ENCODE data around the gene MROH2B. TPM values are rescaled to one million over a fixed set of nuclear protein-coding genes. Genes with fewer than 3 reads are reported as not detected.

MROH2B gene
- total and polyA plus RNA-seq, 7 experiments from 2014 or later: not detected

- intact Hi-C loops (cut with micrococcal nuclease): no loop called here
- CTCF ChIA-PET: no interaction called here
These were observed 71.2 kb downstream of the MROH2B start for GRCh38 chr5:40999966-41000365.

DNA sequence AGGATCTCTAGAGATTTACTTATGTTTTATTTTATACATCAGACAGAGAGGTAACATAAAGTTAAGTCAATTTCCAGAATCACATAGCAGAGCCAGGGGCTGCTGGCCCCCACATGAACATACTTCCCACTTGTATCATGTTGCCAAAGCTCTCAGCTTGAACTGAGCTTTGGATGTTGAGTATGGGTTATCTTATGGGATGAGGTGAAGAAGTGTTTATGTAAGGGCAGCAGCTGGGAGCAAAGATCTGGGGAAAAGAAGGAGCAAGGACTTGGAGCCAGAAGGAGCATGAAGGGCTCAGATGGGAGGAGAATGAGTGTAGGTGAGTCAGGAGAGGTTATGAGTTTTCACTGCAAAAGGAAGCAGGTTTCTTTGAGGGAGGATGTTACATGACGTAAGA lies 72.0 kb downstream of the MROH2B start:
- CTCF ChIA-PET: no interaction called here
- POLR2A ChIA-PET: no interaction called here
- intact Hi-C loops (cut with micrococcal nuclease): no loop called here
- no peak overlapping the region for H3K4me3 ChIP-seq (ENCODE audit: low read length)
- peaks cover 0 to 11% (median 8%) of the 10 kb centered on the region in 5 donors for H3K27me3 Mint-ChIP-seq
- H3K4me1 ChIP-seq (ENCODE audit: control insufficient read depth in 2 of 2, insufficient read depth in 2 of 2, low read length in 2 of 2): no peaks in the 10 kb centered on the region
- no peaks in the 10 kb centered on the region for H3K27me3 ChIP-seq (ENCODE audit: control insufficient read depth in 2 of 2, insufficient read depth in 2 of 2, low read length in 2 of 2)
- DNase-seq (no peak), ATAC-seq (no peak)
- no peak overlapping the region for H3K27ac Mint-ChIP-seq
- H3K9me3 ChIP-seq (ENCODE audit: control insufficient read depth in 2 of 3, low read length in 3 of 3): no peaks in the 10 kb centered on the region
- peaks cover 0 to 3% (median 0%) of the 10 kb centered on the region in 11 donors for H3K9me3 Mint-ChIP-seq
- no peaks in the 10 kb centered on the region for H3K36me3 ChIP-seq (ENCODE audit: control insufficient read depth in 2 of 3, insufficient read depth in 3 of 3, low read length in 3 of 3)
- H3K4me1 Mint-ChIP-seq: no peaks in the 10 kb centered on the region
- H3K4me3 Mint-ChIP-seq: no peak overlapping the region
- no peaks in the 10 kb centered on the region for H3K36me3 Mint-ChIP-seq
- no peak overlapping the region for H3K27ac ChIP-seq (ENCODE audit: low read depth, low read length)

More at GRCh38 chr5:40999966-41000365, 71.2 kb downstream of the MROH2B start:
- no peaks in the 10 kb centered on the region for H3K27me3 ChIP-seq (ENCODE audit: control insufficient read depth in 2 of 2, insufficient read depth in 2 of 2, low read length in 2 of 2)
- ATAC-seq: no peak
- H3K27ac ChIP-seq (ENCODE audit: low read depth, low read length): no peak overlapping the region
- no peaks in the 10 kb centered on the region for H3K36me3 ChIP-seq (ENCODE audit: control insufficient read depth in 2 of 3, insufficient read depth in 3 of 3, low read length in 3 of 3)
- Mint-ChIP-seq H3K36me3 (no peaks in the 10 kb centered on the region), H3K4me1 (no peaks in the 10 kb centered on the region), H3K9me3 (peaks cover 0 to 2% (median 0%) of the 10 kb centered on the region in 11 donors), H3K27ac (no peak overlapping the region), H3K4me3 (no peak overlapping the region), H3K27me3 (peaks cover 0 to 10% (median 8%) of the 10 kb centered on the region in 5 donors)
- no peaks in the 10 kb centered on the region for H3K4me1 ChIP-seq (ENCODE audit: control insufficient read depth in 2 of 2, insufficient read depth in 2 of 2, low read length in 2 of 2)
- no peaks in the 10 kb centered on the region for H3K9me3 ChIP-seq (ENCODE audit: control insufficient read depth in 2 of 3, low read length in 3 of 3)
- DNase-seq: no peak
- H3K4me3 ChIP-seq (ENCODE audit: low read length): no peak overlapping the region
- POLR2A ChIA-PET: no interaction called here

GRCh38 chr5:40995801-40996586 lies 75.1 kb downstream of the MROH2B start:
- peaks cover 0 to 13% (median 8%) of the 10 kb centered on the region in 5 donors for H3K27me3 Mint-ChIP-seq
- Histone ChIP-seq H3K4me3 (ENCODE audit: low read length) (no peak overlapping the region), H3K36me3 (ENCODE audit: control insufficient read depth in 2 of 3, insufficient read depth in 3 of 3, low read length in 3 of 3) (no peaks in the 10 kb centered on the region), H3K4me1 (ENCODE audit: control insufficient read depth in 2 of 2, insufficient read depth in 2 of 2, low read length in 2 of 2) (no peaks in the 10 kb centered on the region), H3K9me3 (ENCODE audit: control insufficient read depth in 2 of 3, low read length in 3 of 3) (no peaks in the 10 kb centered on the region), H3K27ac (ENCODE audit: low read depth, low read length) (no peak overlapping the region), H3K27me3 (ENCODE audit: control insufficient read depth in 2 of 2, insufficient read depth in 2 of 2, low read length in 2 of 2) (no peaks in the 10 kb centered on the region)
- ATAC-seq (no peak), DNase-seq (no peak)
- intact Hi-C loops (cut with micrococcal nuclease): no loop called here
- H3K4me3 Mint-ChIP-seq: no peak overlapping the region
- CTCF ChIA-PET: interaction anchor here (0.6 kb wide), 1 partner anchor 1887 kb away, joined by 3 read pairs; no protein-coding TSS in a partner anchor
- no peak overlapping the region for H3K27ac Mint-ChIP-seq
- POLR2A ChIA-PET: no interaction called here
- no peaks in the 10 kb centered on the region for H3K4me1 Mint-ChIP-seq
- H3K36me3 Mint-ChIP-seq: no peaks in the 10 kb centered on the region
- peaks cover 0 to 3% (median 0%) of the 10 kb centered on the region in 11 donors for H3K9me3 Mint-ChIP-seq

GRCh38 chr5:40991981-40992559 lies 79.1 kb downstream of the MROH2B start:
- Histone ChIP-seq H3K27ac (ENCODE audit: low read depth, low read length) (no peak overlapping the region), H3K4me3 (ENCODE audit: low read length) (no peak overlapping the region), H3K36me3 (ENCODE audit: control insufficient read depth in 2 of 3, insufficient read depth in 3 of 3, low read length in 3 of 3) (no peaks in the 10 kb centered on the region), H3K9me3 (ENCODE audit: control insufficient read depth in 2 of 3, low read length in 3 of 3) (no peaks in the 10 kb centered on the region), H3K27me3 (ENCODE audit: control insufficient read depth in 2 of 2, insufficient read depth in 2 of 2, low read length in 2 of 2) (no peaks in the 10 kb centered on the region), H3K4me1 (ENCODE audit: control insufficient read depth in 2 of 2, insufficient read depth in 2 of 2, low read length in 2 of 2) (no peaks in the 10 kb centered on the region)
- Mint-ChIP-seq H3K4me1 (no peaks in the 10 kb centered on the region), H3K36me3 (no peaks in the 10 kb centered on the region), H3K4me3 (no peak overlapping the region), H3K27me3 (peaks cover 0 to 12% (median 0%) of the 10 kb centered on the region in 5 donors), H3K9me3 (peaks cover 0 to 8% (median 3%) of the 10 kb centered on the region in 11 donors), H3K27ac (no peak overlapping the region)
- no peak for ATAC-seq
- DNase-seq: no peak
- ChIA-PET CTCF (no interaction called here), POLR2A (no interaction called here)
- intact Hi-C loops (cut with micrococcal nuclease): no loop called here

DNA sequence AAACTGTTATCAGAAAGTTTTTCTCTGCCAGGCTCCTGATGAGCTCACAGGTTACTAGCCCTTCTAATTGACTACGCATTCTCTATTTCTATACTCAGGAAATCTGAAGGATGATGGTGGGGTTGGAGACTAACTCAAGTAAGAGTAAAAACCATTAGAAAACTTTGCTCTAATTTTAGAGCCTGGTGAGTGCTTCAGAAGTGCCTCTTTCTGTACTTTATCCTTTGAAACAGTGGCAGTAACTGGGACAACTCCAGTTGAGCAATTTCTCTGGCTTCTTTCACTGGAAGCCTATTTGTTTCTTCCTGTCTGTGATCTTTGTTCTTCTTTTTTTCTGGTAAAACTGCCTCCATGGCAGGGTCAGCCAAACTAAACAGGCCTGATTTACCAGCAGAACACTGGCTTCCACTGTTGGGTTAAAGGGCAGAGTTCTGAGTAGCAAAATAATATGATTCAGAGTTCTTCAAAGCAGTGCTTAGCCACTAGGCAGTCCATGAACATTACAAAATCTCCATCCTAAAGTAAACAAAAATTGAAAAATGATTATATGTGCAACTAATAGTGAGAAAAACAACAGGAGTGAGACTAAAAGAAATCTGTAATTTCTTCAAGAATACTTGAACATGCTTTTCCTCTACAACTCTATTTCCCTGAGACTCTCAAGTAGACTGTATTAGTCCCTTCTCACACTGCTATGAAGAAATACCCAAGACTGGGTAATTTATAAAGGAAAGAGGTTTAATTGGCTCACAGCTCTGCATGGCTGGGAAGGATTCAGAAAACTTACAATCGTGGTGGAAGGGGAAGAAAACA lies 79.8 kb downstream of the MROH2B start:
- Mint-ChIP-seq H3K4me3 (no peak overlapping the region), H3K27me3 (peaks cover 0 to 12% (median 0%) of the 10 kb centered on the region in 5 donors), H3K36me3 (no peaks in the 10 kb centered on the region), H3K9me3 (peaks cover 0 to 15% (median 3%) of the 10 kb centered on the region in 11 donors), H3K27ac (no peak overlapping the region), H3K4me1 (no peaks in the 10 kb centered on the region)
- DNase-seq (no peak), ATAC-seq (no peak)
- Histone ChIP-seq H3K27ac (ENCODE audit: low read depth, low read length) (no peak overlapping the region), H3K9me3 (ENCODE audit: control insufficient read depth in 2 of 3, low read length in 3 of 3) (no peaks in the 10 kb centered on the region), H3K4me3 (ENCODE audit: low read length) (no peak overlapping the region), H3K27me3 (ENCODE audit: control insufficient read depth in 2 of 2, insufficient read depth in 2 of 2, low read length in 2 of 2) (no peaks in the 10 kb centered on the region), H3K4me1 (ENCODE audit: control insufficient read depth in 2 of 2, insufficient read depth in 2 of 2, low read length in 2 of 2) (no peaks in the 10 kb centered on the region), H3K36me3 (ENCODE audit: control insufficient read depth in 2 of 3, insufficient read depth in 3 of 3, low read length in 3 of 3) (no peaks in the 10 kb centered on the region)
- intact Hi-C loops (cut with micrococcal nuclease): no loop called here
- POLR2A ChIA-PET: no interaction called here
- CTCF ChIA-PET: no interaction called here

- no peak for ATAC-seq
- Histone ChIP-seq H3K27me3 (ENCODE audit: control insufficient read depth in 2 of 2, insufficient read depth in 2 of 2, low read length in 2 of 2) (no peaks in the 10 kb centered on the region), H3K4me1 (ENCODE audit: control insufficient read depth in 2 of 2, insufficient read depth in 2 of 2, low read length in 2 of 2) (no peaks in the 10 kb centered on the region), H3K36me3 (ENCODE audit: control insufficient read depth in 2 of 3, insufficient read depth in 3 of 3, low read length in 3 of 3) (no peaks in the 10 kb centered on the region), H3K9me3 (ENCODE audit: control insufficient read depth in 2 of 3, low read length in 3 of 3) (no peaks in the 10 kb centered on the region), H3K4me3 (ENCODE audit: low read length) (no peak overlapping the region), H3K27ac (ENCODE audit: low read depth, low read length) (no peak overlapping the region)
- Mint-ChIP-seq H3K4me3 (no peak overlapping the region), H3K4me1 (no peaks in the 10 kb centered on the region), H3K36me3 (no peaks in the 10 kb centered on the region), H3K27me3 (peaks cover 0 to 22% (median 0%) of the 10 kb centered on the region in 5 donors), H3K27ac (no peak overlapping the region), H3K9me3 (peaks cover 0 to 15% (median 3%) of the 10 kb centered on the region in 11 donors)
- intact Hi-C loops (cut with micrococcal nuclease): no loop called here
- ChIA-PET CTCF (no interaction called here), POLR2A (no interaction called here)
- DNase-seq: no peak
These were observed 82.2 kb downstream of the MROH2B start for GRCh38 chr5:40988746-40989510.
